NCI-H187 (cell line): ENCODE results near the gene USP7.

Source experiments
- DNase-seq, 2 experiments: peaks; one replicate each; lab custom pipeline; 2025; lab: John Stamatoyannopoulos, UW

The USP7 gene

DNA sequence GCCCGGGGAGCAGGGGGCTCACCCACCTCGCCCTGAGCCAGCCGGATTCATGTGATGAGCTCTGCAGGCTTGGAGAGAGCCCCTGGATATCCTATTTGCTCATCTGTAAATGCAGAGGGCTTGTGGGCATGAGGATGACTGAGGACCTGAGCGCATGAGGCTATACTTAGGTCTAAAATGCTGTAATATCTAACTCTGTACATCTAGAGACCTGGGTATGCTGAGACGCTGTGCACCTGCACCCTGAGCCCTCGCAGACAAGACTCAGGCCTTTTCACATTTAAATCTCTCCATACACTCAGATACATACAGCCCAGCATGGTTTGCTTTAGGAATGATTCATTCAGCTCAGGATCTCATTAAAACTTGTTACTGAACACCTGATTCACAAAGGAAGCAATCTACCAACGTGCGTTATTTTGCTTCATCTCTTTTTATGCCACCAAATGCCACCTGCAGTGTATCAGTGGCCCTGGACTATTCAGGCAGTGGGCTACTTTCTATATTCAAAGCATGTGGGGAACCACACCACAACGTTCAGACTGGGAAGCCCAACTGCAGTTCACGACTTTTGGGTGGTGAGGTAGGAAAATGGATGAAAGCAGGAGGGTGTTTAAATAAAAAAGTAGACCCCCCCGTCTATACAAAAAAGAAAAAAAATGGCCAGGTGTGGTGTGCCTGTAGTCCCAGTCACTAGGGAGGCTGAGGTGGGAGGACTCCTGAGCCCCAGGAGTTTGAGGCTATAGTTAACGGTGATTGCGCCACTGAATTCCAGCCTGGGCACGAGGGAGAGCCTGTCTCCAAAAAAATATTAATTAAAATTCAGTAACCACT lies 12.0 kb downstream of the USP7 start:
- no peak for DNase-seq

- no peak for DNase-seq
Observed at GRCh38 chr16:8950580-8951077, 13.1 kb downstream of the USP7 start.

DNA sequence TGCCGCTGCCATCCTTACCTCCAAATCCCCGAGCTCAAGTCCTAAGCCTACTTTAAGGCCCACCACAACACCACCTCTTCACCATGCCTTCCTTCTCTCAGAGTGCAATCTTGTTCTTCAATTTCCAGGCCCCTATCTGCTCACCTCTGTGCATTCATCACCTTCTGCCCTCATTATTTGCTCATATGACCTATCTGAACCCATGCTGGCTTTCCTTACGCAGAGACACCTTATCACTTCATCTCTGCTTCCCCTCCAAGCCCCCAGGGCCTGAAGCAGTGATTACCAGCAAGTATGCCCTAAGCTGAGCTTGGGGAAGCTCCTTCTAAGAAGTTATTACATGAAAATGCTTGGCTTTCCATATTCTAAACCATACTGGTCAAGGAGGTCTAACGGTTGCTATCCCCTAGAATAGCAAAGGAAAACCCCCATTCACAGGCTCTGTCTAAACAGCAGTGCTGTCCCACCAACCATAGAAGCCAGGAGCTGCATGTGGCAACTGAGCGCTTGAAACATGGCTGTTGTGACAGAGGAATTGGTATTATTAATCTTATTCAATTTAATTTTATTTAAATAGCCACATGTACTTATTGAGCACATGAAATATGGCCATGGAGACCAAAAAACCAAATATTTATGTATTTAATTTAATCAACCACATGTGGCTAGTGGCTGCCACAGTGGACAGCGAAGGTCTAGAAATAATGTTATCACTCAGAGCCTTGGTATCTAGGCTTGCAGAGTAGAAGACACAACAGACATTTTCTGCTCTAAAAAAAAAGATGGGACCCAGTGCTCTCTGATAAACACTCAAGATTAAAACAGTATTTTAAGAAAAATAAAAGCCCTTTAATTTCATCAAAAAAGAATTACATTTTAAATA lies 13.9 kb downstream of the USP7 start:
- no peak for DNase-seq

- no peak for DNase-seq
Observed at GRCh38 chr16:8948831-8949230, 14.9 kb downstream of the USP7 start.

DNA sequence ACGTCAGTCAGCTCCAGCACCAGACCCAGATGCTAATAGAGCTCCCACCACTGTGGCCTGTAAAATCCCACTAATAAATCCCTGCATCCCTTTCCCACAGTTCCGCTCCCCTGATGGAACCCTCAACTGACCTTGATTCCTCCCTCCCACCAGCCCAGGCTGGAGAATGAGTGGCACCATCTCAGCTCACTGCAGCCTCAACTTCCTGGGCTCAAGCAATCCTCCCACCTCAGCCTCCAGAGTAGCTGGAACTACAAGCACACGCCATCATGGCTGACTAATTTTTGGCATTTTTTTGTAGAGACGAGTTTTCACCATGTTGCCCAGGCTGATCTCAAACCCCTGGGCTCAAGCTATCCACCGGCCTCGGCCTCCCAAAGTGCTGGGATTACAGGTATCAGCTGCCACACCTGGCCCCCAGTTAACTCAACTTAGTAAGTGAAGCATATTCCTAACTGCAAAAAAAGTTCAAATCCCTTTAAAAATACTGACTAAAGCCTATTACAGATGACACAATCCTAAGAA lies 15.6 kb downstream of the USP7 start:
- DNase-seq = no peak

GRCh38 chr16:8946544-8946943 lies 17.2 kb downstream of the USP7 start:
- no peak for DNase-seq

GRCh38 chr16:8945626-8946296 lies 17.9 kb downstream of the USP7 start:
- DNase-seq = no peak

DNA sequence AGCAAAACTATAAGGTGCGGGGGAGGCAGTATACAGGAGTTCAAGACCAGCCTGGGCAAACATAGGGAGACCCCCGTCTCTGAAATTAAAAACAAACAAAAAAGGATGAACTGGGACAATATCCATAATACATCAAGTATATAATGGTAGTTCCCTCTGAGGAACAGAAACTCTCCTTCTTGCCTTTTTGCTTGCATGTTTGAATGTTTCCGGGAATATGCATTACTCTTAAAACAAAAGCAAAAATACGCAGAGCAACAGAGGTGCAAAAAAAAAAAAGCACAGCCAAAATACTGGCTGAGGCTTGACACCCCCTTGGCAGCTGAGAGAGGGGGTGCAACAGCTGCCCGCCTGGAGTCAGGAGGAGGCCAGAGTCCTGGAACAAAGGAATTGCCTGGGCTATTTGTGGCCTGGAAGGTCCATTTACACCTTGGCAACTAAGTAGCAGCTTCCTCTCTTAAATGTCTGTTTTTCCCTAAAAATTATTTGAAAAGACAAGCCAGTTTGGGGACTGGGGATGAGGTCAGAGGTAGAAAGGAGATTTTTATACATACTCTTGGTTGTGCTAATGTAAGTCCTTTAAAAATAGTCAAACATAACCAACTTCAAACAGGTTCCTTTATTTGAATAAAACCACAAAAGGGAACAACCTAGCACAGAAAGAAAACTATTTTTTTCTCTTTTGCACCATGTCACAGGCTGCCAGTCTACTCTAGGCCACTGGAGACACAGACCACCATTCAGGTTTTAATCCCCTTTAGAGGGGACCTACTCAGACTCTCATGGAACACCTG lies 19.5 kb downstream of the USP7 start:
- DNase-seq = no peak

GRCh38 chr16:8943001-8943763 lies 20.5 kb downstream of the USP7 start:
- no peak for DNase-seq

GRCh38 chr16:8941718-8942344 lies 21.9 kb downstream of the USP7 start:
- DNase-seq = no peak

- no peak for DNase-seq
Observed at GRCh38 chr16:8937803-8938202, 25.9 kb downstream of the USP7 start.

GRCh38 chr16:8936421-8936820 lies 27.3 kb downstream of the USP7 start:
- no peak for DNase-seq

GRCh38 chr16:8935989-8936388 lies 27.7 kb downstream of the USP7 start:
- no peak for DNase-seq

DNA sequence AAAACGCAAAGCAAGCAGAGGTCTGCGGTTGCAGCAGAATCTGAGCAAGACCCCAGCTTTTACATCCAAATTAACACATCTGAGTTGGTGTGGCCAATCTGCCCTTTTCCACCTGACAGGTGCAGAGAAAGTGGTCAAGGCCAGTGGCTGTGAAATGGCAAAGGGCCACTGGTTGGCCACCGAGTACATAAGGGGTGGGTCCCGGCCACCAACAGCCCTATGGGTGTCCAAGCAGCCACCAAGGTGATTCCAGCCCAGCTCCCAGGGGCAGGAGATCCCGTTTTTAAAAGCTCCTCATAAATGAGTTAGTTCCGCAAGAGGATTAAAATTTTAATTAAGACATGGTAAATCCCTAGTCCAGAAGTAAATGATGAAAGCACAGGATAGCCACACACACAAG lies 29.1 kb downstream of the USP7 start:
- no peak for DNase-seq

DNA sequence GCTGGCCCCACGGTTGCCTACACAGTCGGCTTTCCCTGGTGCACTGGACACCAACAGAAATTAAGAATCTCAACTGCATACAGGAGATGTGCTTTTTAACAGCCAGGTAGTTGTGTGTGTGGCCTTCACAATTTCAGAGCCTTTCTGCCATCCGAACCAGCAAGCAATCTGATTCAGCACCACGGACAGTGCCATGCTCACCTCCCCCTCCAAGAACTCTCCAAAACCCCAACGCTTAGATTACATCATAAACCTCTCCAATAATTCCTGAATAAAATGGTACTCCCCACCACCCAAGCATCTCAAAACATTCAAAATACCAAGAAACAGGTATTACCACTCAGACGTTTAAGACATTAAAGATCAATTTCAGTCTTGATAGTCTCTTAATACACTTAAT lies 31.8 kb downstream of the USP7 start:
- DNase-seq = no peak

GRCh38 chr16:8929086-8929748 lies 34.5 kb downstream of the USP7 start:
- peak; percentile 79 to 97 for DNase-seq

GRCh38 chr16:8928467-8928957 lies 35.2 kb downstream of the USP7 start:
- no peak for DNase-seq

- DNase-seq = no peak
Observed at GRCh38 chr16:8926827-8927226, 36.9 kb downstream of the USP7 start.

DNA sequence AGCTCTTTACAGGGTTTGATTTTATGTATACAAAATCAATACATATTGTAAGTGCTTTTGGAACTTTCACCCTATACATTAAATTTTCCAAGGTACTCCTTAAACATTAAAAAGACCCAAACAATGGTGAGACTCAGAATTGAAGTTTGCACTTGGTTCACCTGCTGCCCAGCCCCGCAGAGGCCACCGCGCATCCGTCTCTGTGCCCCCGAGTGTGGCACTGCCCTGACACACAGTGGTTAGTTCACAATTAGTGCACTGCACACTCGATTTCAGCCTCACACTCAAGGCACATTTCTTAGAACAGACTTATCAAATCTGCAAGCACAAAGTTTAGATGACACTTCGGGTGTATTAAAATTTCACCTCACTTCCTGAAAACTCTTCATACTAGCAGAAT lies 38.3 kb downstream of the USP7 start:
- no peak for DNase-seq
